K562 (cell line): ENCODE results near the gene PPT1. TPM values are rescaled to one million over a fixed set of nuclear protein-coding genes. Genes with fewer than 3 reads are reported as not detected.
A peak's percentile ranks its signal among the peaks of the same experiment; 100 is the strongest.

Experiments used
- ASH1L ChIP-seq: fragments of 450-650 bp; IDR thresholded peaks from 2 replicates; pipeline ENCODE4 v1.6.1; 2018; ENCODE audit warnings: borderline replicate concordance, mild to moderate bottlenecking, low read depth; ENCODE audit not compliant: partially characterized antibody
- DDX20 ChIP-seq: fragments of 450-650 bp; IDR thresholded peaks from 2 replicates; pipeline ENCODE4 v1.6.1; 2016; ENCODE audit warnings: missing genetic modification characterization, low read depth, mild to moderate bottlenecking, missing compliant biosample characterization, moderate library complexity
- EP300 ChIP-seq: IDR thresholded peaks from 2 replicates; pipeline ENCODE4 v1.6.1; 2012; ENCODE audit warnings: low read length, improper control_type of control experiment
- ETV1 ChIP-seq: fragments of 450-650 bp; conservative IDR thresholded peaks from 2 replicates; pipeline ENCODE4 v1.6.1; 2016; ENCODE audit warnings: missing genetic modification characterization, control low read depth, low read depth, missing compliant biosample characterization
- HDAC3 ChIP-seq: fragments of 450-650 bp; IDR thresholded peaks from 2 replicates; pipeline ENCODE4 v1.6.1; 2018; ENCODE audit warnings: borderline replicate concordance, mild to moderate bottlenecking, moderate library complexity; ENCODE audit not compliant: partially characterized antibody
- KAT7 ChIP-seq: sonication (generic); formaldehyde crosslinking; IDR thresholded peaks from 2 replicates; pipeline ENCODE4 v1.8.0; 2022; ENCODE audit warnings: missing genetic modification reagents, mild to moderate bottlenecking, borderline replicate concordance
- NR3C1 ChIP-seq: sonication (generic); formaldehyde crosslinking; IDR thresholded peaks from 2 replicates; pipeline ENCODE4 v1.8.1; 2022; ENCODE audit warnings: missing genetic modification reagents
- NR4A1 ChIP-seq, 2 experiments: fragments of 250-450 bp in 1 of 2; fragments of 450-650 bp in 1 of 2; sonication (Bioruptor Pico) in 1 of 2; IDR thresholded peaks; 2 replicates each; pipeline versions ENCODE4 v1.4.0 to v1.6.1; 2016 to 2020; ENCODE audit warnings: mild to moderate bottlenecking in 2 of 2, missing compliant biosample characterization in 1 of 2, missing genetic modification characterization in 1 of 2, moderate library complexity in 1 of 2
- PTTG1 ChIP-seq: fragments of 450-650 bp; IDR thresholded peaks from 2 replicates; pipeline ENCODE4 v1.6.1; 2016; ENCODE audit warnings: low read depth, mild to moderate bottlenecking, missing genetic modification characterization, missing compliant biosample characterization
- RBBP5 ChIP-seq: fragments of 200-600 bp; sonication (generic); IDR thresholded peaks from 2 replicates; pipeline ENCODE4 v1.6.1; 2012; ENCODE audit warnings: borderline replicate concordance, mild to moderate bottlenecking, low read length, control low read depth, inconsistent platforms; ENCODE audit not compliant: insufficient read depth, poor library complexity, severe bottlenecking
- RCOR1 ChIP-seq, 2 experiments: IDR thresholded peaks; 2 replicates each; pipeline ENCODE4 v1.6.1; 2012; ENCODE audit warnings: low read depth in 2 of 2, low read length in 2 of 2, borderline replicate concordance in 1 of 2, improper control_type of control experiment in 1 of 2
- ZNF253 ChIP-seq: fragments of 250-450 bp; sonication (Bioruptor Pico); conservative IDR thresholded peaks from 2 replicates; pipeline ENCODE4 v1.6.1; 2021; ENCODE audit warnings: mild to moderate bottlenecking
- ZNF717 ChIP-seq: fragments of 250-450 bp; sonication (Bioruptor Pico); IDR thresholded peaks from 2 replicates; pipeline ENCODE4 v1.5.0; 2021
- ZNF76 ChIP-seq: fragments of 250-450 bp; sonication (Bioruptor Pico); IDR thresholded peaks from 2 replicates; pipeline ENCODE4 v1.4.0; 2020; ENCODE audit warnings: mild to moderate bottlenecking, moderate library complexity, borderline replicate concordance
- polyA plus RNA-seq, 8 experiments: library from polyadenylated mRNA; depleted of rRNA in 4 of 8; stranded (reverse) in 5 of 8; unstranded in 3 of 8; fragments of >200 nt; fragmentation: Nextera tagmentation in 2 of 8; fragmentation: Illumina TruSeq in 1 of 8; extraction: Ambion mirVana in 2 of 8; extraction: Trizol in 1 of 8; gene quantifications; 2 replicates each; pipeline versions ENCODE4 v1.2.1 to v1.2.3, GENCODE V29; 2011 to 2014; ENCODE audit warnings: inconsistent platforms in 1 of 8, missing spikeins in 1 of 8
- total RNA-seq, 7 experiments: library from RNA; depleted of rRNA in 6 of 7; stranded (reverse); fragments of >200 nt in 6 of 7; fragmentation: Illumina TruSeq in 2 of 7; extraction: Trizol in 2 of 7; gene quantifications; 2 replicates each; pipeline versions ENCODE4 v1.2.1 to v1.2.3, GENCODE V29; 2011 to 2021; ENCODE audit warnings: low replicate concordance in 1 of 7
- TF ChIP-seq, protein P1 (sequence below): sonication (generic); formaldehyde crosslinking; IDR thresholded peaks from 2 replicates; pipeline ENCODE4 v1.8.0; 2023; ENCODE audit warnings: missing genetic modification reagents, mild to moderate bottlenecking, borderline replicate concordance
- TF ChIP-seq, protein P2 (sequence below): fragments of 250-450 bp; sonication (Bioruptor Pico); IDR thresholded peaks from 2 replicates; pipeline ENCODE4 v1.8.0; 2021; ENCODE audit warnings: moderate library complexity, mild to moderate bottlenecking, inconsistent platforms
- TF ChIP-seq, protein P3 (sequence below): sonication (generic); formaldehyde crosslinking; IDR thresholded peaks from 2 replicates; pipeline ENCODE4 v1.8.1; 2023; ENCODE audit warnings: mild to moderate bottlenecking, missing genetic modification reagents
- TF ChIP-seq, protein P4 (sequence below): fragments of 250-450 bp; sonication (Bioruptor Pico); IDR thresholded peaks from 2 replicates; pipeline ENCODE4 v1.4.0; 2020; ENCODE audit warnings: borderline replicate concordance

PPT1 gene
- total and polyA plus RNA-seq, 9 of the 15 experiments (the other 6 are each of a cell fraction or from before 2014, with no cell fraction given) = 72.2 to 285 (median 143) TPM

DNA sequence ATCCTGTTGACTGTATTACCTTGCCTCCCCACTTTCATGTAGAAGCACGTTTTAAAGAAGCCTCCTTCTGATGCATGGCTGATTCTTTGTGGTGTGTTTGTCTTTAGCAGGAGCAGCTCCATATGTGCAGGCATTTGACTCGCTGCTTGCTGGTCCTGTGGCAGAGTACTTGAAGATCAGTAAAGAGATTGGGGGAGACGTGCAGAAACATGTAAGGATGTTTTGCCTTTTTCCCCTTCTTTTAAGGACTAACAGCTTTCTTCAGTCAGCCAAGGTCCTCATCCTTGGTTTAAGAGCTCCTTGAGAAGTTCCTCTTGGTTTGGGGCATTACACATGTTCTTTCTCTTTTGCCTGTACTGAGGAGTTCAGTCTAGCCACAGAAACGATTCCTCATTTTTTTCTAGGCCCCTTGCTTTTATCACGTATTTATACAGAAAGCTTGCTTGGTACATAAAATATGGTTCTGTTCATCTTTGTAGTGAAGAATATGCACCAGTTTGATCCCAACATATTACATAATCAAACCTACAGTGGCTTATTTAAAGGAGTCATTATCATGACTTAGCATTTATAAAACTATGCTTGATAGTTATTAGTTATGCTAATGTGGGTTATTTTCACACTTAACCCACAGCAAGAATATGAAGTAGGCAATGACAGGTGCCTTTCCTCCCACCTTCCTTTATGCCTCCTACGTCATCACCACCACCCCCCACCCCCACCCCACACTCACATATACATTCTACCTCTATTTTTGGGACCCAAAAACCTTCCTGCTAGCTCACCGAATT lies 36.9 kb downstream of the PPT1 start (continued):
- TF ChIP-seq, protein P1, sequence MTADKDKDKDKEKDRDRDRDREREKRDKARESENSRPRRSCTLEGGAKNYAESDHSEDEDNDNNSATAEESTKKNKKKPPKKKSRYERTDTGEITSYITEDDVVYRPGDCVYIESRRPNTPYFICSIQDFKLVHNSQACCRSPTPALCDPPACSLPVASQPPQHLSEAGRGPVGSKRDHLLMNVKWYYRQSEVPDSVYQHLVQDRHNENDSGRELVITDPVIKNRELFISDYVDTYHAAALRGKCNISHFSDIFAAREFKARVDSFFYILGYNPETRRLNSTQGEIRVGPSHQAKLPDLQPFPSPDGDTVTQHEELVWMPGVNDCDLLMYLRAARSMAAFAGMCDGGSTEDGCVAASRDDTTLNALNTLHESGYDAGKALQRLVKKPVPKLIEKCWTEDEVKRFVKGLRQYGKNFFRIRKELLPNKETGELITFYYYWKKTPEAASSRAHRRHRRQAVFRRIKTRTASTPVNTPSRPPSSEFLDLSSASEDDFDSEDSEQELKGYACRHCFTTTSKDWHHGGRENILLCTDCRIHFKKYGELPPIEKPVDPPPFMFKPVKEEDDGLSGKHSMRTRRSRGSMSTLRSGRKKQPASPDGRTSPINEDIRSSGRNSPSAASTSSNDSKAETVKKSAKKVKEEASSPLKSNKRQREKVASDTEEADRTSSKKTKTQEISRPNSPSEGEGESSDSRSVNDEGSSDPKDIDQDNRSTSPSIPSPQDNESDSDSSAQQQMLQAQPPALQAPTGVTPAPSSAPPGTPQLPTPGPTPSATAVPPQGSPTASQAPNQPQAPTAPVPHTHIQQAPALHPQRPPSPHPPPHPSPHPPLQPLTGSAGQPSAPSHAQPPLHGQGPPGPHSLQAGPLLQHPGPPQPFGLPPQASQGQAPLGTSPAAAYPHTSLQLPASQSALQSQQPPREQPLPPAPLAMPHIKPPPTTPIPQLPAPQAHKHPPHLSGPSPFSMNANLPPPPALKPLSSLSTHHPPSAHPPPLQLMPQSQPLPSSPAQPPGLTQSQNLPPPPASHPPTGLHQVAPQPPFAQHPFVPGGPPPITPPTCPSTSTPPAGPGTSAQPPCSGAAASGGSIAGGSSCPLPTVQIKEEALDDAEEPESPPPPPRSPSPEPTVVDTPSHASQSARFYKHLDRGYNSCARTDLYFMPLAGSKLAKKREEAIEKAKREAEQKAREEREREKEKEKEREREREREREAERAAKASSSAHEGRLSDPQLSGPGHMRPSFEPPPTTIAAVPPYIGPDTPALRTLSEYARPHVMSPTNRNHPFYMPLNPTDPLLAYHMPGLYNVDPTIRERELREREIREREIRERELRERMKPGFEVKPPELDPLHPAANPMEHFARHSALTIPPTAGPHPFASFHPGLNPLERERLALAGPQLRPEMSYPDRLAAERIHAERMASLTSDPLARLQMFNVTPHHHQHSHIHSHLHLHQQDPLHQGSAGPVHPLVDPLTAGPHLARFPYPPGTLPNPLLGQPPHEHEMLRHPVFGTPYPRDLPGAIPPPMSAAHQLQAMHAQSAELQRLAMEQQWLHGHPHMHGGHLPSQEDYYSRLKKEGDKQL = no peak
- no peak for TF ChIP-seq HDAC3
- TF ChIP-seq NR4A1 (CRISPR knock-in tag; IDR thresholded peaks at IDR 0.05) = peak; percentile 65; the same call in 1 of the 2 replicates
- TF ChIP-seq NR4A1 (tag; IDR thresholded peaks at IDR 0.05) = peak; percentile 96
- TF ChIP-seq, protein P2, sequence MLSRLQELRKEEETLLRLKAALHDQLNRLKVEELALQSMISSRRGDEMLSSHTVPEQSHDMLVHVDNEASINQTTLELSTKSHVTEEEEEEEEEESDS (CRISPR knock-in tag) = no peak
- peak; percentile 89 for TF ChIP-seq PTTG1 (tag)
- TF ChIP-seq ASH1L = no peak
- TF ChIP-seq, protein P3, sequence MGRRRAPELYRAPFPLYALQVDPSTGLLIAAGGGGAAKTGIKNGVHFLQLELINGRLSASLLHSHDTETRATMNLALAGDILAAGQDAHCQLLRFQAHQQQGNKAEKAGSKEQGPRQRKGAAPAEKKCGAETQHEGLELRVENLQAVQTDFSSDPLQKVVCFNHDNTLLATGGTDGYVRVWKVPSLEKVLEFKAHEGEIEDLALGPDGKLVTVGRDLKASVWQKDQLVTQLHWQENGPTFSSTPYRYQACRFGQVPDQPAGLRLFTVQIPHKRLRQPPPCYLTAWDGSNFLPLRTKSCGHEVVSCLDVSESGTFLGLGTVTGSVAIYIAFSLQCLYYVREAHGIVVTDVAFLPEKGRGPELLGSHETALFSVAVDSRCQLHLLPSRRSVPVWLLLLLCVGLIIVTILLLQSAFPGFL (CRISPR knock-in tag) = no peak
- TF ChIP-seq NR3C1 = no peak
- TF ChIP-seq, protein P4, sequence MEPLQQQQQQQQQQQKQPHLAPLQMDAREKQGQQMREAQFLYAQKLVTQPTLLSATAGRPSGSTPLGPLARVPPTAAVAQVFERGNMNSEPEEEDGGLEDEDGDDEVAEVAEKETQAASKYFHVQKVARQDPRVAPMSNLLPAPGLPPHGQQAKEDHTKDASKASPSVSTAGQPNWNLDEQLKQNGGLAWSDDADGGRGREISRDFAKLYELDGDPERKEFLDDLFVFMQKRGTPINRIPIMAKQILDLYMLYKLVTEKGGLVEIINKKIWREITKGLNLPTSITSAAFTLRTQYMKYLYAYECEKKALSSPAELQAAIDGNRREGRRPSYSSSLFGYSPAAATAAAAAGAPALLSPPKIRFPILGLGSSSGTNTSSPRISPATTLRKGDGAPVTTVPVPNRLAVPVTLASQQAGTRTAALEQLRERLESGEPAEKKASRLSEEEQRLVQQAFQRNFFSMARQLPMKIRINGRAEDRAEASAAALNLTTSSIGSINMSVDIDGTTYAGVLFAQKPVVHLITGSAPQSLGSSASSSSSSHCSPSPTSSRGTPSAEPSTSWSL (CRISPR knock-in tag) = peak; percentile 79; the same call in 1 of the 2 replicates
- no peak for TF ChIP-seq RCOR1 (IDR thresholded peaks at IDR 0.05; ENCODE audit: borderline replicate concordance in 1 of 2, low read depth in 2 of 2, low read length in 2 of 2)
- no peak for TF ChIP-seq ZNF253 (CRISPR knock-in tag)
- no peak for TF ChIP-seq ETV1 (tag)
- TF ChIP-seq ZNF76 = peak; percentile 97
- no peak for TF ChIP-seq KAT7 (CRISPR knock-in tag)
- TF ChIP-seq DDX20 = peak; percentile 88
- TF ChIP-seq EP300 = no peak
- no peak for TF ChIP-seq RBBP5
- no peak for TF ChIP-seq ZNF717 (CRISPR knock-in tag)
